B cell (primary cell): ENCODE measurements around the gene RARRES2. TPM values are rescaled to one million over a fixed set of nuclear protein-coding genes. Genes with fewer than 3 reads are reported as not detected.
A peak's percentile ranks its signal among the peaks of the same experiment; 100 is the strongest.

Experiments
- ATAC-seq: fragments of 200-7000 bp; cut with Tn5 transposase; one replicate; pipeline ENCODE4 v1.10.0; 2021; ENCODE audit warnings: low read depth, mild to moderate bottlenecking, moderate number of reproducible peaks, moderate library complexity
- CTCF ChIA-PET: fragments of 350-600 bp; sonication (Branson Sonifier 250); formaldehyde crosslinking; loops from one replicate; lab custom pipeline; 2021; ENCODE audit warnings: antibody characterized with exemption, inconsistent platforms; lab: Charles Lee
- POLR2A ChIA-PET: fragments of 350-600 bp; sonication (Branson Sonifier 250); formaldehyde crosslinking; loops from one replicate; lab custom pipeline; 2021; ENCODE audit warnings: antibody characterized with exemption; lab: Charles Lee
- DNase-seq: peaks from one replicate; pipeline ENCODE4 v3.0.0; 2013
- H2AFZ ChIP-seq: 2 replicates; pipeline ENCODE4 v1.6.1; 2012; ENCODE audit warnings: mild to moderate bottlenecking, low read depth, low read length; ENCODE audit not compliant: insufficient read depth, poor library complexity, severe bottlenecking
- H3K27ac ChIP-seq, 2 donors: 1 replicate in 1 of 2; 2 replicates in 1 of 2; pipeline ENCODE4 v1.5.1; 2012 to 2013; ENCODE audit warnings: low read length in 2 of 2, mild to moderate bottlenecking in 2 of 2, moderate library complexity in 1 of 2
- H3K27me3 ChIP-seq, 4 experiments: fragments of 200-600 bp in 1 of 4; sonication (generic) in 1 of 4; replicated peaks in 1 of 4; 1 replicate in 2 of 4; 2 replicates in 2 of 4; pipeline versions ENCODE4 v1.6.1 to v1.7.0; 2013 to 2016; ENCODE audit warnings: low read length in 3 of 4, mild to moderate bottlenecking in 2 of 4, mixed read lengths in 1 of 4, moderate library complexity in 1 of 4; ENCODE audit not compliant: insufficient read depth in 4 of 4, control insufficient read depth in 3 of 4; ENCODE audit errors: control extremely low read depth in 1 of 4
- H3K36me3 ChIP-seq, 2 experiments: replicated peaks in 1 of 2; 1 replicate in 1 of 2; 2 replicates in 1 of 2; pipeline versions ENCODE4 v1.6.1 to v1.7.1; 2013; ENCODE audit warnings: low read length in 1 of 2; ENCODE audit not compliant: insufficient read depth in 2 of 2, control insufficient read depth in 1 of 2; ENCODE audit errors: control extremely low read depth in 1 of 2, extremely low read depth in 1 of 2
- H3K4me1 ChIP-seq, 2 donors: fragments of 200-600 bp in 1 of 2; sonication (generic) in 1 of 2; 1 replicate in 1 of 2; 2 replicates in 1 of 2; pipeline versions ENCODE4 v1.5.1 to v1.6.1; 2013 to 2017; ENCODE audit warnings: low read length in 2 of 2; ENCODE audit not compliant: control insufficient read depth in 2 of 2, insufficient read depth in 2 of 2
- H3K4me2 ChIP-seq: replicated peaks from 2 replicates; pipeline ENCODE3; 2012; ENCODE audit warnings: mild to moderate bottlenecking, low read depth, low read length; ENCODE audit not compliant: poor library complexity, severe bottlenecking
- H3K4me3 ChIP-seq, 5 experiments: fragments of 200-600 bp in 1 of 5; sonication (generic) in 1 of 5; 1 replicate in 3 of 5; 2 replicates in 2 of 5; pipeline versions ENCODE4 v1.5.1 to v1.7.0; 2011 to 2016; ENCODE audit warnings: low read length in 4 of 5, mild to moderate bottlenecking in 4 of 5, low read depth in 2 of 5, control low read depth in 1 of 5, moderate library complexity in 1 of 5; ENCODE audit not compliant: insufficient read depth in 1 of 5; ENCODE audit errors: control extremely low read depth in 1 of 5, extremely low read depth in 1 of 5
- H3K79me2 ChIP-seq: fragments of 200-600 bp; sonication (generic); one replicate; pipeline ENCODE4 v1.6.0; 2016; ENCODE audit warnings: low read length; ENCODE audit not compliant: control insufficient read depth, insufficient read depth
- H3K9ac ChIP-seq: fragments of 200-600 bp; sonication (generic); 2 replicates; pipeline ENCODE4 v1.6.1; 2017; ENCODE audit warnings: mild to moderate bottlenecking, low read length, moderate library complexity
- H3K9me3 ChIP-seq, 3 donors: one replicate each; pipeline versions ENCODE4 v1.6.1 to v1.7.1; 2013; ENCODE audit warnings: low read length in 2 of 3; ENCODE audit not compliant: control insufficient read depth in 2 of 3, insufficient read depth in 1 of 3; ENCODE audit errors: control extremely low read depth in 1 of 3
- H4K20me1 ChIP-seq: 2 replicates; pipeline ENCODE4 v1.6.0; 2012; ENCODE audit warnings: mild to moderate bottlenecking, low read length; ENCODE audit not compliant: insufficient read depth, control insufficient read depth, poor library complexity, severe bottlenecking
- H3K27ac Mint-ChIP-seq: one replicate; pipeline ENCODE4 v1.8.0; 2021; ENCODE audit warnings: mixed read lengths
- H3K27me3 Mint-ChIP-seq: one replicate; pipeline ENCODE4 v1.8.0; 2021; ENCODE audit warnings: mixed read lengths
- H3K4me1 Mint-ChIP-seq: one replicate; pipeline ENCODE4 v1.8.0; 2021; ENCODE audit warnings: mixed read lengths
- H3K4me3 Mint-ChIP-seq: one replicate; pipeline ENCODE4 v1.8.0; 2021; ENCODE audit warnings: mixed read lengths
- H3K9me3 Mint-ChIP-seq: one replicate; pipeline ENCODE4 v1.8.0; 2022; ENCODE audit warnings: mixed read lengths; ENCODE audit not compliant: insufficient read depth
- CTCF ChIP-seq: fragments of 200-600 bp; IDR thresholded peaks from one replicate; pipeline ENCODE4 v1.8.0; 2022; ENCODE audit warnings: antibody characterized with exemption, mild to moderate bottlenecking
- EZH2 ChIP-seq: IDR thresholded peaks from 2 replicates; pipeline ENCODE4 v1.6.1; 2012; ENCODE audit warnings: borderline replicate concordance, low read depth, mild to moderate bottlenecking, moderate library complexity, low read length; ENCODE audit not compliant: insufficient read depth, poor library complexity, severe bottlenecking
- WGBS: methylation state at CpG from one replicate; pipeline ENCODE4 v1.1.5; 2013; ENCODE audit warnings: missing lambda C conversion rate; ENCODE audit not compliant: insufficient coverage; 5-methylcytosine and 5-hydroxymethylcytosine counted together
- intact Hi-C: fragments of 100-400 bp; cut with micrococcal nuclease; formaldehyde crosslinking; loops from one replicate; pipeline ENCODE4 v1.10.0; 2022
- polyA plus RNA-seq: library from polyadenylated mRNA; depleted of rRNA; stranded (reverse); fragments of >200 nt; gene quantifications from 2 replicates; pipeline ENCODE4 v1.2.3, GENCODE V29; 2012
- total RNA-seq, 2 donors: library from RNA; stranded (reverse); fragments of 120-200 nt in 1 of 2; gene quantifications; 1 replicate in 1 of 2; 2 replicates in 1 of 2; pipeline versions ENCODE4 v1.2.3 to v1.2.4, GENCODE V29; 2013 to 2022

The RARRES2 gene
- total and polyA plus RNA-seq, 2 donors (not counting 1 experiment from before 2014, with no cell fraction given): not detected

- intact Hi-C loops: no loop called here
- TF ChIP-seq EZH2: no peak
- TF ChIP-seq CTCF: no peak
- Mint-ChIP-seq H3K9me3 (no peaks in the 10 kb centered on the region), H3K27ac (peak overlapping the region; percentile 72), H3K4me1 (peaks cover 74% of the 10 kb centered on the region), H3K4me3 (peak overlapping the region; percentile 56), H3K27me3 (no peaks in the 10 kb centered on the region)
- WGBS: 94% methylated on average over 16 of the region's 21 CpGs
- ChIA-PET POLR2A (interaction anchor here (1.0 to 1.2 kb wide), 2 partner anchors 28 to 32 kb away, joined by 3 read pairs; a partner anchor contains a TSS), CTCF (interaction anchor here (0.7 to 1.9 kb wide), 2 partner anchors 18 to 33 kb away, joined by 3 to 10 read pairs; a partner anchor contains a TSS)
- Histone ChIP-seq H3K27ac (peak overlapping the region in 1 of 2 donors; percentile 36), H3K4me1 (peaks cover 22 to 56% of the 10 kb centered on the region in 2 donors), H3K79me2 (peaks cover 33% of the 10 kb centered on the region), H3K4me2 (no peak overlapping the region), H4K20me1 (peaks cover 26% of the 10 kb centered on the region), H3K4me3 (no peak overlapping the region), H3K36me3 (peaks cover 0 to 36% of the 10 kb centered on the region in 2 experiments), H2AFZ (no peak overlapping the region), H3K9me3 (no peaks in the 10 kb centered on the region), H3K9ac (no peak overlapping the region), H3K27me3 (no peaks in the 10 kb centered on the region)
- no peak for DNase-seq
- ATAC-seq: no peak
Measured at GRCh38 chr7:150373049-150373801, 31.8 kb upstream of the RARRES2 start.
